ENCODE data around the gene GRM4. TPM values are rescaled to one million over a fixed set of nuclear protein-coding genes. Genes with fewer than 3 reads are reported as not detected.

The GRM4 gene
- total and polyA plus RNA-seq, 10 of the 15 experiments (the other 5 are each of a cell fraction or from before 2014, with no cell fraction given), result 0.01 to 0.31 (median 0.05) TPM; not detected in 2

GRCh38 chr6:34071136-34071883 is 74.6 kb downstream of the GRM4 start:
- SMC1A ChIA-PET (ENCODE audit: uncharacterized antibody, unreplicated experiment), result no interaction called here
- peaks cover 0 to 1% of the 10 kb centered on the region in 2 experiments; a peak in 1 of 4 replicates for H3K27me3 ChIP-seq (replicated peaks in 1 of 2; ENCODE audit: control insufficient read depth in 2 of 2, insufficient read depth in 2 of 2, low read length in 1 of 2)
- no peak overlapping the region for H3K4me3 ChIP-seq
- WGBS (ENCODE audit: insufficient coverage, insufficient replicate concordance, low lambda C conversion rate, missing lambda C conversion rate), result 88% methylated on average over 3 of the region's 3 CpGs
- in situ Hi-C loops (cut with MboI) (no loop called here), intact Hi-C loops (cut with micrococcal nuclease; ENCODE audit: unreplicated experiment) (no loop called here)
- H4K20me1 ChIP-seq (ENCODE audit: control insufficient read depth, insufficient read depth), result no peaks in the 10 kb centered on the region
- no peak overlapping the region for H3K9ac ChIP-seq (ENCODE audit: control insufficient read depth, insufficient read depth, low read length)
- TF ChIP-seq NR2C2 (IDR thresholded peaks at IDR 0.05; ENCODE audit: borderline replicate concordance, control insufficient read depth, insufficient read length, low read depth) (peak; percentile 60), E2F4 (IDR thresholded peaks at IDR 0.05; ENCODE audit: low read depth, low read length) (no peak), PRDM15 (CRISPR knock-in tag; IDR thresholded peaks at IDR 0.05) (no peak)
- no peak overlapping the region for H3K4me2 ChIP-seq (ENCODE audit: control insufficient read depth, insufficient read depth)
- no peaks in the 10 kb centered on the region for H3K79me2 ChIP-seq (ENCODE audit: control insufficient read depth, insufficient read depth, low read length)
- no peaks in the 10 kb centered on the region for H3K36me3 ChIP-seq (ENCODE audit: control insufficient read depth in 2 of 2, insufficient read depth in 2 of 2, low read length in 1 of 2)
- no peaks in the 10 kb centered on the region; the same call in 2 of the 3 replicates for H3K9me3 ChIP-seq (replicated peaks; ENCODE audit: control insufficient read depth, insufficient read depth, low read length)
- ATAC-seq (no peak), DNase-seq (ENCODE audit: low read depth, low spot score) (no peak), FAIRE-seq (no peak)
- POLR2A ChIA-PET, result no interaction called here
- RAD21 ChIA-PET (ENCODE audit: unreplicated experiment), result no interaction called here
- CTCF ChIA-PET, result no interaction called here
- no TSS peak for BruUV-seq (replicated peaks)
- no peaks in the 10 kb centered on the region for H3K4me1 ChIP-seq (ENCODE audit: control insufficient read depth, insufficient read depth, low read length)
- H3K27ac ChIP-seq (ENCODE audit: control insufficient read depth, insufficient read depth), result no peak overlapping the region
- H2AFZ ChIP-seq (ENCODE audit: control insufficient read depth, low read depth, low read length), result no peak overlapping the region

Data from GM12878 (cell line).